DMS79 (cell line): ENCODE measurements around the gene PTH2.
"Not testable (repeated sequence)": the region's sequence is repeated elsewhere in the genome, so short reads cannot be mapped to it uniquely, and the experiment has no call there.

Source experiments
- DNase-seq: peaks from one replicate; lab custom pipeline; 2025; lab: John Stamatoyannopoulos, UW

Gene PTH2

GRCh38 chr19:49447485-49448431 lies 24.5 kb upstream of the PTH2 start:
- DNase-seq: no peak

- no peak for DNase-seq
Measured at GRCh38 chr19:49445997-49446396, 22.8 kb upstream of the PTH2 start.

- not testable (repeated sequence) for DNase-seq
Measured at GRCh38 chr19:49444100-49444700, 21.0 kb upstream of the PTH2 start.

GRCh38 chr19:49443366-49444099 lies 20.3 kb upstream of the PTH2 start:
- DNase-seq: peak; percentile 98

GRCh38 chr19:49442771-49443365 lies 19.6 kb upstream of the PTH2 start:
- peak; percentile 65 for DNase-seq

- DNase-seq: peak; percentile 39
Measured at GRCh38 chr19:49442354-49442753, 19.1 kb upstream of the PTH2 start.

GRCh38 chr19:49441960-49442350 lies 18.7 kb upstream of the PTH2 start:
- DNase-seq: no peak

- DNase-seq: peak; percentile 30
Measured at GRCh38 chr19:49441210-49441959, 18.1 kb upstream of the PTH2 start, which contains the start of gene SLC17A7. Gene SLC17A7, minus strand, starts transcription at chr19:49441527. Its CDS starts 148 bp downstream, at chr19:49441379.

- no peak for DNase-seq
Measured at GRCh38 chr19:49440439-49441209, 17.4 kb upstream of the PTH2 start.

GRCh38 chr19:49439836-49440235 lies 16.6 kb upstream of the PTH2 start:
- no peak for DNase-seq

- DNase-seq: no peak
Measured at GRCh38 chr19:49438261-49438660, 15.0 kb upstream of the PTH2 start.

GRCh38 chr19:49437231-49437630 lies 14.0 kb upstream of the PTH2 start:
- no peak for DNase-seq

- no peak for DNase-seq
Measured at GRCh38 chr19:49436381-49437017, 13.3 kb upstream of the PTH2 start.

- DNase-seq: no peak
Measured at GRCh38 chr19:49435670-49436069, 12.4 kb upstream of the PTH2 start.

GRCh38 chr19:49434907-49435583 lies 11.8 kb upstream of the PTH2 start:
- DNase-seq: no peak

- no peak for DNase-seq
Measured at GRCh38 chr19:49433240-49433901, 10.1 kb upstream of the PTH2 start.

- DNase-seq: no peak
Measured at GRCh38 chr19:49432141-49433073, 9.2 kb upstream of the PTH2 start.

GRCh38 chr19:49431330-49431749 lies 8.1 kb upstream of the PTH2 start:
- DNase-seq: no peak
